ENCODE results near the gene ACTG1. TPM values are rescaled to one million over a fixed set of nuclear protein-coding genes. Genes with fewer than 3 reads are reported as not detected.

ACTG1 gene
- total RNA-seq, 4 donors from 2014 or later = 1,168 to 4,304 (median 2,945) TPM

DNA sequence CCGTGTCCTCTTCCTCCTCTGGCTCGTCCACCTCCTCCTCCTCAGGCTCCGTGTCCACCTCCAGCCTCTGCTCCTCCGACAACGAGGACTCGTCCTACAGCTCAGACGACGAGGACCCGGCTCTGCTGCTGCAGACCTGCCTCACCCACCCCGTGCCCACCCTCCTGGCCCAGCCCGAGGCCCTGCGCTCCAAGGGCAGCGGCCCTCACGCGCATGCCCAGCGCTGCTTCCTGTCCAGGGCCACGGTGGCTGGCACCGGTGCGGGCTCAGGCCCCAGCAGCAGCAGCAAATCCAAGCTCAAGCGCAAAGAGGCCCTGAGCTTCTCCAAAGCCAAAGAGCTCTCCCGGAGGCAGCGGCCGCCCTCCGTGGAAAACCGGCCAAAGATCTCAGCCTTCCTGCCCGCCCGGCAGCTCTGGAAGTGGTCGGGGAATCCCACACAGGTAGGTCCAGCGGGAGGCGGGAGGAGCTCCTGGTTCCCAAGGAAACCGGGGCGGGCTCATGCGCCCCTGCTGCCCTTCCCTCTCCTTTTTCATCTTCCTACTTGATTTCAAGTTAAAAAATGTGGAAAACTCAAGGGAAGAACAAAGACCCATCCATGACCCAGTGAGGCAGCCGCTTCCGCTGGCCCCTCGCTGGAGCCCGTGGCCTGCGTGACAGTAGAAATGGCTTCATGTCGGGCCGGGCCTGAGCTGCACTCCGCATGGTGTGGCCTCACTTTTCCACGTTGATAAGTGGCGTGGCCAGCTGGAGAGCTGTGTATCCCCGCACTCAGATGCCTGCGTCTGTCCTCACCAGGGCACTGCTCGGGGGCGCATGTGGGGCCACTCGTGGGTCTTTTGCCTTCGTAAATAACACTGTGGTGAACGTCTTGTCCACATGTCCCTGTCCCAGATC is 50.7 kb downstream of the ACTG1 start:
- H3K36me3 ChIP-seq = peaks cover 17 to 26% of the 10 kb centered on the region in 2 donors
- H3K4me1 ChIP-seq = no peaks in the 10 kb centered on the region
- H3K9me3 ChIP-seq = no peaks in the 10 kb centered on the region
- no peak overlapping the region for H3K4me3 ChIP-seq (replicated peaks in 1 of 3)
- DNase-seq = no peak
- intact Hi-C loops (cut with DNase I) = no loop called here
- no peaks in the 10 kb centered on the region for H3K27me3 ChIP-seq
- TF ChIP-seq, protein P1, sequence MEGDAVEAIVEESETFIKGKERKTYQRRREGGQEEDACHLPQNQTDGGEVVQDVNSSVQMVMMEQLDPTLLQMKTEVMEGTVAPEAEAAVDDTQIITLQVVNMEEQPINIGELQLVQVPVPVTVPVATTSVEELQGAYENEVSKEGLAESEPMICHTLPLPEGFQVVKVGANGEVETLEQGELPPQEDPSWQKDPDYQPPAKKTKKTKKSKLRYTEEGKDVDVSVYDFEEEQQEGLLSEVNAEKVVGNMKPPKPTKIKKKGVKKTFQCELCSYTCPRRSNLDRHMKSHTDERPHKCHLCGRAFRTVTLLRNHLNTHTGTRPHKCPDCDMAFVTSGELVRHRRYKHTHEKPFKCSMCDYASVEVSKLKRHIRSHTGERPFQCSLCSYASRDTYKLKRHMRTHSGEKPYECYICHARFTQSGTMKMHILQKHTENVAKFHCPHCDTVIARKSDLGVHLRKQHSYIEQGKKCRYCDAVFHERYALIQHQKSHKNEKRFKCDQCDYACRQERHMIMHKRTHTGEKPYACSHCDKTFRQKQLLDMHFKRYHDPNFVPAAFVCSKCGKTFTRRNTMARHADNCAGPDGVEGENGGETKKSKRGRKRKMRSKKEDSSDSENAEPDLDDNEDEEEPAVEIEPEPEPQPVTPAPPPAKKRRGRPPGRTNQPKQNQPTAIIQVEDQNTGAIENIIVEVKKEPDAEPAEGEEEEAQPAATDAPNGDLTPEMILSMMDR (IDR thresholded peaks at IDR 0.05) = no peak
- no peak for TF ChIP-seq POLR2A (IDR thresholded peaks at IDR 0.05)
- WGBS, 2 donors = 90 to 95% methylated on average over 42 to 46 of the region's 50 CpGs
- H3K27ac ChIP-seq = no peak overlapping the region

DNA sequence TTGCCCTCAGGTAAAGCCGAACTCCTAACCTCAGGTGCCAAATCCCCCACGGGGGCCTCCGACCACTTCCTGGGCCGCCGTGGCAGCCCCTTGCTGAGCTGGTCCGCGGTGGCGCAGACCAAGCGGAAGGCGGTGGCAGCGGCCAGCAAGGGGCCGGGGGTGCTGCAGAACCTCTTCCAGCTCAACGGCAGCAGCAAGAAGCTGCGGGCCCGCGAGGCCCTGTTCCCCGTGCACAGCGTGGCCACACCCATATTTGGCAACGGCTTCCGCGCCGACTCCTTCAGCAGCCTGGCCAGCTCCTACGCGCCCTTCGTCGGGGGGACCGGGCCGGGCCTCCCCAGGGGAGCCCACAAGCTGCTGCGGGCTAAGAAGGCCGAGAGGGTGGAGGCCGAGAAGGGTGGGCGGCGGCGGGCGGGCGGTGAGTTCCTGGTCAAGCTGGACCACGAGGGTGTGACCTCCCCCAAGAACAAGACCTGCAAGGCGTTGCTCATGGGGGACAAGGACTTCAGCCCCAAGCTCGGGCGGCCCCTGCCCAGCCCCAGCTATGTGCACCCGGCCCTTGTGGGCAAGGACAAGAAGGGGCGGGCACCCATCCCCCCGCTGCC is 51.6 kb downstream of the ACTG1 start:
- Histone ChIP-seq H3K27ac (no peak overlapping the region), H3K4me1 (no peaks in the 10 kb centered on the region), H3K36me3 (peaks cover 17 to 26% of the 10 kb centered on the region in 2 donors), H3K4me3 (replicated peaks in 1 of 3) (no peak overlapping the region), H3K9me3 (no peaks in the 10 kb centered on the region), H3K27me3 (no peaks in the 10 kb centered on the region)
- WGBS, 2 donors = 91 to 96% methylated on average over 29 to 30 of the region's 43 CpGs
- intact Hi-C loops (cut with DNase I) = no loop called here
- TF ChIP-seq, protein P1 (IDR thresholded peaks at IDR 0.05) = no peak
- TF ChIP-seq POLR2A (IDR thresholded peaks at IDR 0.05) = no peak
- DNase-seq = no peak

Other genes starting within 250 kb of the ACTG1 start
- gene SLC38A10, start 217.5 kb downstream of the ACTG1 start, total RNA-seq = 100 to 1,000 TPM in 3 of 4 donors, 10 to 100 TPM in 1; 81.8 to 140 (median 121) TPM
- gene BAHCC1, start 117.3 kb downstream of the ACTG1 start, total RNA-seq = 10 to 100 TPM; 13.7 to 33.7 (median 23.9) TPM
- gene FSCN2, start 15.6 kb upstream of the ACTG1 start, total RNA-seq = 10 to 100 TPM in 3 of 4 donors, 1 to 10 TPM in 1; 9.7 to 20.7 (median 17.0) TPM
- gene FAAP100, start 39.6 kb upstream of the ACTG1 start, total RNA-seq = 10 to 100 TPM; 24.1 to 35.2 (median 31.0) TPM
- 10 to 100 TPM; 45.8 to 98.5 (median 58.1) TPM for gene NPLOC4, start 124.3 kb upstream of the ACTG1 start, total RNA-seq
- 1 to 10 TPM in 1 of 4 donors, under 1 TPM in 2, not detected in 1; 0.29 to 2.6 (median 0.40) TPM for gene TSPAN10, start 124.4 kb upstream of the ACTG1 start, total RNA-seq
- gene PDE6G, start 143.7 kb upstream of the ACTG1 start, total RNA-seq = not detected
- 10 to 100 TPM; 20.5 to 46.3 (median 34.2) TPM for gene OXLD1, start 153.8 kb upstream of the ACTG1 start, total RNA-seq
- 10 to 100 TPM in 1 of 4 donors, 1 to 10 TPM in 3; 4.4 to 11.4 (median 8.8) TPM for gene CCDC137, start 153.9 kb upstream of the ACTG1 start, total RNA-seq
- gene ARL16, start 171.0 kb upstream of the ACTG1 start, total RNA-seq = 10 to 100 TPM; 29.7 to 46.5 (median 37.2) TPM
- gene HGS, start 171.2 kb upstream of the ACTG1 start, total RNA-seq = 10 to 100 TPM; 62.9 to 98.3 (median 67.3) TPM
- 10 to 100 TPM; 30.7 to 89.3 (median 46.4) TPM for gene MRPL12, start 190.6 kb upstream of the ACTG1 start, total RNA-seq
- gene SLC25A10, start 199.5 kb upstream of the ACTG1 start, total RNA-seq = 10 to 100 TPM in 3 of 4 donors, 1 to 10 TPM in 1; 8.9 to 26.3 (median 20.8) TPM

All from thyroid gland (tissue), 4 donors.